A549 (cell line): ENCODE measurements around the gene VPS37B. TPM values are rescaled to one million over a fixed set of nuclear protein-coding genes. Genes with fewer than 3 reads are reported as not detected.

Experiments
- ATAC-seq, 2 experiments: fragments of 200-7000 bp in 1 of 2; fragments of >200 bp in 1 of 2; cut with Nextera tagmentation in 1 of 2; cut with Tn5 transposase in 1 of 2; 3 replicates each; pipeline versions ENCODE4 v1.8.0 to v1.9.1; 2018 to 2020; ENCODE audit warnings: mild to moderate bottlenecking in 1 of 2, moderate library complexity in 1 of 2
- CTCF ChIA-PET: fragments of 300-600 bp; sonication (Branson Sonifier 250); formaldehyde crosslinking; extraction: SDS; loops from one replicate; lab custom pipeline; 2021; ENCODE audit warnings: antibody characterized with exemption, inconsistent platforms; lab: Yijun Ruan, JAX
- POLR2A ChIA-PET: fragments of 350-600 bp; formaldehyde crosslinking; extraction: SDS; loops from one replicate; lab custom pipeline; 2021; ENCODE audit warnings: antibody characterized with exemption, inconsistent platforms; lab: Yijun Ruan, JAX
- DNase-seq, 2 experiments: peaks; one replicate each; pipeline versions ENCODE4 v3.0.0 to v3.0.0-alpha.2; 2011 to 2016; ENCODE audit warnings: low read depth in 1 of 2, low spot score in 1 of 2
- FAIRE-seq: peaks from 2 replicates; lab custom pipeline; 2011; peaks lifted over from hg19 to GRCh38; lab: Jason Lieb, UNC
- H3K27ac ChIP-seq, 2 experiments: fragments of >200 bp; sonication (Bioruptor Twin); formaldehyde crosslinking; 3 replicates each; pipeline ENCODE4 v1.5.1; 2016 to 2017
- H3K4me1 ChIP-seq: fragments of >200 bp; sonication (Bioruptor Twin); formaldehyde crosslinking; 3 replicates; pipeline ENCODE4 v1.6.1; 2016
- H3K4me2 ChIP-seq: fragments of >200 bp; sonication (Bioruptor Twin); formaldehyde crosslinking; 3 replicates; pipeline ENCODE4 v1.6.1; 2016
- H3K4me3 ChIP-seq: fragments of >200 bp; sonication (Bioruptor Twin); formaldehyde crosslinking; 3 replicates; pipeline ENCODE4 v1.5.1; 2016
- H3K9me3 ChIP-seq: fragments of >200 bp; sonication (Bioruptor Twin); formaldehyde crosslinking; 3 replicates; pipeline ENCODE4 v1.6.1; 2016
- BHLHE40 ChIP-seq: IDR thresholded peaks from 2 replicates; pipeline ENCODE4 v1.6.1; 2012; ENCODE audit warnings: low read depth, low read length, inconsistent platforms
- CBX2 ChIP-seq: fragments of 200-600 bp; sonication (generic); IDR thresholded peaks from 2 replicates; pipeline ENCODE4 v1.6.1; 2016; ENCODE audit warnings: low read depth, mild to moderate bottlenecking, borderline replicate concordance
- CHD2 ChIP-seq: fragments of 150-350 bp; IDR thresholded peaks from 2 replicates; pipeline ENCODE4 v1.6.1; 2014; ENCODE audit warnings: low read length; ENCODE audit not compliant: partially characterized antibody
- EHMT2 ChIP-seq: fragments of 200-600 bp; sonication (generic); IDR thresholded peaks from 2 replicates; pipeline ENCODE4 v1.6.1; 2016; ENCODE audit warnings: antibody characterized with exemption, low read depth, mild to moderate bottlenecking, moderate library complexity
- ELK1 ChIP-seq: fragments of 150-350 bp; IDR thresholded peaks from 2 replicates; pipeline ENCODE4 v1.6.1; 2014; ENCODE audit warnings: low read depth, mild to moderate bottlenecking, low read length
- FOXS1 ChIP-seq: fragments of 250-450 bp; sonication (Bioruptor Pico); IDR thresholded peaks from 2 replicates; pipeline ENCODE4 v1.5.0; 2020; ENCODE audit warnings: mild to moderate bottlenecking, moderate library complexity
- GATA3 ChIP-seq: IDR thresholded peaks from 2 replicates; pipeline ENCODE4 v1.6.1; 2012; ENCODE audit warnings: borderline replicate concordance
- HOXA7 ChIP-seq: fragments of 250-450 bp; sonication (Bioruptor Pico); IDR thresholded peaks from 2 replicates; pipeline ENCODE4 v1.5.0; 2020; ENCODE audit warnings: mild to moderate bottlenecking, moderate library complexity
- HOXB5 ChIP-seq: fragments of 250-450 bp; sonication (Bioruptor Pico); IDR thresholded peaks from 2 replicates; pipeline ENCODE4 v1.5.0; 2020; ENCODE audit warnings: mild to moderate bottlenecking, moderate library complexity
- KDM1A ChIP-seq: fragments of 200-600 bp; sonication (generic); IDR thresholded peaks from 2 replicates; pipeline ENCODE4 v1.6.1; 2016; ENCODE audit warnings: low read depth, mild to moderate bottlenecking
- KDM5A ChIP-seq: fragments of 200-600 bp; sonication (generic); IDR thresholded peaks from 2 replicates; pipeline ENCODE4 v1.6.1; 2016; ENCODE audit warnings: antibody characterized with exemption, mild to moderate bottlenecking
- MAZ ChIP-seq: fragments of 150-350 bp; IDR thresholded peaks from 2 replicates; pipeline ENCODE4 v1.6.1; 2014; ENCODE audit warnings: antibody characterized with exemption, low read depth, low read length, borderline replicate concordance
- NFE2L2 ChIP-seq: fragments of 150-350 bp; conservative IDR thresholded peaks from 2 replicates; pipeline ENCODE4 v1.6.1; 2014; ENCODE audit warnings: low read length
- POLR2A ChIP-seq: IDR thresholded peaks from 2 replicates; pipeline ENCODE4 v1.6.1; 2012; ENCODE audit warnings: mild to moderate bottlenecking, low read length
- RCOR1 ChIP-seq: fragments of 150-350 bp; IDR thresholded peaks from 2 replicates; pipeline ENCODE4 v1.6.1; 2014; ENCODE audit warnings: antibody characterized with exemption, low read length, low read depth
- RFX5 ChIP-seq: fragments of 450-650 bp; IDR thresholded peaks from 2 replicates; pipeline ENCODE4 v1.7.1; 2014; ENCODE audit warnings: antibody characterized with exemption, mild to moderate bottlenecking, moderate library complexity
- RNF2 ChIP-seq: fragments of 200-600 bp; sonication (generic); IDR thresholded peaks from 2 replicates; pipeline ENCODE4 v1.6.1; 2016; ENCODE audit warnings: low read depth, mild to moderate bottlenecking, antibody characterized with exemption, moderate library complexity, borderline replicate concordance
- SMC3 ChIP-seq: fragments of >200 bp; sonication (Bioruptor Twin); formaldehyde crosslinking; IDR thresholded peaks from 3 replicates; pipeline ENCODE4 v1.6.1; 2018; ENCODE audit warnings: inconsistent platforms
- TFCP2L1 ChIP-seq: fragments of 250-450 bp; sonication (Bioruptor Pico); IDR thresholded peaks from 2 replicates; pipeline ENCODE4 v1.5.0; 2021; ENCODE audit warnings: mild to moderate bottlenecking
- ZC3H11A ChIP-seq: fragments of 450-650 bp; IDR thresholded peaks from 2 replicates; pipeline ENCODE4 v1.6.1; 2014; ENCODE audit warnings: antibody characterized with exemption, mild to moderate bottlenecking
- ZFP36 ChIP-seq: fragments of 450-650 bp; IDR thresholded peaks from 2 replicates; pipeline ENCODE4 v1.6.1; 2014; ENCODE audit warnings: borderline replicate concordance; ENCODE audit not compliant: partially characterized antibody
- WGBS: methylation state at CpG from one replicate; pipeline ENCODE4 v1.1.6; 2017; ENCODE audit errors: missing lambda C conversion rate; 5-methylcytosine and 5-hydroxymethylcytosine counted together
- polyA plus RNA-seq, 4 experiments: library from polyadenylated mRNA; depleted of rRNA in 3 of 4; stranded (reverse); fragments of >200 nt; fragmentation: RNase III in 1 of 4; extraction: RNeasy Plus Mini Kit Qiagen cat#74134 plus additional on column Dnase treatment in 1 of 4; gene quantifications; 2 replicates in 3 of 4; 3 replicates in 1 of 4; pipeline ENCODE4 v1.2.3, GENCODE V29; 2011 to 2017
- TF ChIP-seq, protein P1 (sequence below): fragments of >200 bp; sonication (Bioruptor Twin); formaldehyde crosslinking; IDR thresholded peaks from 3 replicates; pipeline ENCODE4 v1.6.1; 2016
- TF ChIP-seq, protein P2 (sequence below): IDR thresholded peaks from 2 replicates; pipeline ENCODE4 v1.6.1; 2012
- TF ChIP-seq, protein P3 (sequence below): IDR thresholded peaks from 2 replicates; pipeline ENCODE4 v1.6.1; 2012; ENCODE audit warnings: low read depth, borderline replicate concordance
- TF ChIP-seq, protein P4 (sequence below): fragments of >200 bp; sonication (Bioruptor Twin); formaldehyde crosslinking; IDR thresholded peaks from 2 replicates; pipeline ENCODE4 v1.6.1; 2016

VPS37B gene
- polyA plus RNA-seq, 2 of the 4 experiments (the other 2 are of a cell fraction): 17.0 to 18.6 TPM

- TF ChIP-seq, protein P1, sequence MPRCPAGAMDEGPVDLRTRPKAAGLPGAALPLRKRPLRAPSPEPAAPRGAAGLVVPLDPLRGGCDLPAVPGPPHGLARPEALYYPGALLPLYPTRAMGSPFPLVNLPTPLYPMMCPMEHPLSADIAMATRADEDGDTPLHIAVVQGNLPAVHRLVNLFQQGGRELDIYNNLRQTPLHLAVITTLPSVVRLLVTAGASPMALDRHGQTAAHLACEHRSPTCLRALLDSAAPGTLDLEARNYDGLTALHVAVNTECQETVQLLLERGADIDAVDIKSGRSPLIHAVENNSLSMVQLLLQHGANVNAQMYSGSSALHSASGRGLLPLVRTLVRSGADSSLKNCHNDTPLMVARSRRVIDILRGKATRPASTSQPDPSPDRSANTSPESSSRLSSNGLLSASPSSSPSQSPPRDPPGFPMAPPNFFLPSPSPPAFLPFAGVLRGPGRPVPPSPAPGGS: no peak
- TF ChIP-seq ZFP36 (no peak), RFX5 (no peak), KDM1A (no peak), RNF2 (no peak)
These were observed 49.9 kb downstream of the VPS37B start (continued) for GRCh38 chr12:122845865-122846621.

GRCh38 chr12:122845041-122845864 is 50.7 kb downstream of the VPS37B start:
- TF ChIP-seq ELK1: no peak
- TF ChIP-seq, protein P2, sequence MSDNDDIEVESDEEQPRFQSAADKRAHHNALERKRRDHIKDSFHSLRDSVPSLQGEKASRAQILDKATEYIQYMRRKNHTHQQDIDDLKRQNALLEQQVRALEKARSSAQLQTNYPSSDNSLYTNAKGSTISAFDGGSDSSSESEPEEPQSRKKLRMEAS: no peak
- TF ChIP-seq MAZ: no peak
- no peak for TF ChIP-seq EHMT2
- no peak for TF ChIP-seq CHD2
- TF ChIP-seq, protein P3, sequence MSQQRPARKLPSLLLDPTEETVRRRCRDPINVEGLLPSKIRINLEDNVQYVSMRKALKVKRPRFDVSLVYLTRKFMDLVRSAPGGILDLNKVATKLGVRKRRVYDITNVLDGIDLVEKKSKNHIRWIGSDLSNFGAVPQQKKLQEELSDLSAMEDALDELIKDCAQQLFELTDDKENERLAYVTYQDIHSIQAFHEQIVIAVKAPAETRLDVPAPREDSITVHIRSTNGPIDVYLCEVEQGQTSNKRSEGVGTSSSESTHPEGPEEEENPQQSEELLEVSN: no peak
- TF ChIP-seq BHLHE40: no peak
- TF ChIP-seq, protein P4, sequence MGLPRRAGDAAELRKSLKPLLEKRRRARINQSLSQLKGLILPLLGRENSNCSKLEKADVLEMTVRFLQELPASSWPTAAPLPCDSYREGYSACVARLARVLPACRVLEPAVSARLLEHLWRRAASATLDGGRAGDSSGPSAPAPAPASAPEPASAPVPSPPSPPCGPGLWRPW: no peak
- TF ChIP-seq KDM5A: no peak
- no peak for TF ChIP-seq NFE2L2
- TF ChIP-seq, all 56 proteins: peak for 0
- Histone ChIP-seq H3K4me3 (no peak overlapping the region), H3K27ac (no peak overlapping the region), H3K4me2 (no peak overlapping the region), H3K9me3 (no peaks in the 10 kb centered on the region), H3K4me1 (peaks cover 18% of the 10 kb centered on the region)
- ATAC-seq: no peak
- POLR2A ChIA-PET: no interaction called here
- no peak for DNase-seq
- FAIRE-seq: no peak
- WGBS: 89% methylated on average over 26 of the region's 30 CpGs
- CTCF ChIA-PET: interaction anchor here (0.7 to 9.2 kb wide), 7 partner anchors 9 to 52 kb away, joined by 3 to 95 read pairs (median 3); no protein-coding TSS in a partner anchor

DNA sequence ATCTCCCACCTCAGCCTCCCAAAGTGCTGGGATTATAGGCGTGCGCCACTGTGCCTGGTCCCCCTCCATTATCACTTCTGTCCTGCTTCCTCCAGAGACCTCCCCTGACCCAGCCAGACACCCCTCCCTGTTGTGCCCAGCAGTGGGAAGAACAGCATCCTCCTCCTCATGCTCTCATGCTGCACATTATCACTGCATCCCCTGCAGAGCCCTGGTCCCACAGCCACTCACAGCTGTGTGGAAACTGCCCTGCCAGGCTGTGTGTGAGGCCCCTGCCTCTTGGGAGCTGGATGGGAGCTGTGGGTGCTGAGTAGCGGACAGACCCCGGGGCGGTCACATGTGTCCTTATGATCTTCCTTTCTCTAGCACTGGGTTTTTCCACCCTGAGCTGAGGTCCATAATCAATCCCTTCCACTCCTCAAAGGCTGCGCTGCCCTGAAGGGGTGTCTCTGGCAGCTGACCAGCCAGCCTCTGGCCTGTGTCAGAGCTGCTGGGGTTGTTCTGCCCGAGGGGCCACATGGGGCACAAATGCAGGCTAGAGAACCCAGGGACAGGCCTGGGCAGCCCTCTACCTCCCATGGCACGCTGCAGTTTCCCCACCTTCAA is 51.5 kb downstream of the VPS37B start:
- DNase-seq (no peak), FAIRE-seq (no peak), ATAC-seq (no peak)
- H3K4me3 ChIP-seq: no peak overlapping the region
- H3K9me3 ChIP-seq: no peaks in the 10 kb centered on the region
- ChIA-PET CTCF (interaction anchor here (1.1 to 9.2 kb wide), 4 partner anchors 10 to 101 kb away, joined by 4 to 95 read pairs (median 14); no protein-coding TSS in a partner anchor), POLR2A (no interaction called here)
- H3K4me2 ChIP-seq: no peak overlapping the region
- 95% methylated on average over 8 of the region's 8 CpGs for WGBS
- 0 out of 6 replicates have a peak overlapping the region, but pooled peaks of 1 of the 2 experiments have one; percentile 12 for H3K27ac ChIP-seq
- H3K4me1 ChIP-seq: peaks cover 22% of the 10 kb centered on the region
- TF ChIP-seq ELK1 (no peak), GATA3 (no peak), RCOR1 (no peak), HOXA7 (no peak), NFE2L2 (no peak), MAZ (no peak), CHD2 (no peak), ZC3H11A (no peak), SMC3 (no peak), FOXS1 (CRISPR knock-in tag) (no peak), BHLHE40 (no peak), HOXB5 (CRISPR knock-in tag) (no peak), POLR2A (no peak), RNF2 (no peak), TFCP2L1 (no peak), KDM1A (no peak), CBX2 (no peak)
